H7 (cell line): ENCODE results near the gene CUEDC1. TPM values are rescaled to one million over a fixed set of nuclear protein-coding genes. Genes with fewer than 3 reads are reported as not detected.

Experiments used
- DNase-seq: peaks from one replicate; pipeline ENCODE4 v3.0.0; 2012
- H3K27me3 ChIP-seq: 2 replicates; pipeline ENCODE4 v1.6.0; 2011; ENCODE audit warnings: mild to moderate bottlenecking, low read length; ENCODE audit not compliant: control insufficient read depth, insufficient read depth
- H3K36me3 ChIP-seq: replicated peaks from 2 replicates; pipeline ENCODE4 v1.5.1; 2011; ENCODE audit warnings: low read length; ENCODE audit not compliant: control insufficient read depth, insufficient read depth
- H3K4me3 ChIP-seq: 2 replicates; pipeline ENCODE4 v1.5.1; 2011; ENCODE audit warnings: low read depth, mild to moderate bottlenecking, control low read depth, low read length, moderate library complexity; ENCODE audit not compliant: insufficient read depth
- total RNA-seq: library from RNA; depleted of rRNA; stranded (reverse); fragments of >200 nt; shearing (Covaris generic); gene quantifications from 2 replicates; pipeline ENCODE4 v1.2.3, GENCODE V29; 2014

Gene CUEDC1
- total RNA-seq, 1 experiment from 2014 or later, result 13.9 TPM

- H3K4me3 ChIP-seq, result no peak overlapping the region
- peaks cover under 1% of the 10 kb centered on the region for H3K27me3 ChIP-seq
- peak; percentile 33 for DNase-seq
- no peaks in the 10 kb centered on the region for H3K36me3 ChIP-seq
Observed at GRCh38 chr17:57871155-57871554, 84.1 kb downstream of the CUEDC1 start.

DNA sequence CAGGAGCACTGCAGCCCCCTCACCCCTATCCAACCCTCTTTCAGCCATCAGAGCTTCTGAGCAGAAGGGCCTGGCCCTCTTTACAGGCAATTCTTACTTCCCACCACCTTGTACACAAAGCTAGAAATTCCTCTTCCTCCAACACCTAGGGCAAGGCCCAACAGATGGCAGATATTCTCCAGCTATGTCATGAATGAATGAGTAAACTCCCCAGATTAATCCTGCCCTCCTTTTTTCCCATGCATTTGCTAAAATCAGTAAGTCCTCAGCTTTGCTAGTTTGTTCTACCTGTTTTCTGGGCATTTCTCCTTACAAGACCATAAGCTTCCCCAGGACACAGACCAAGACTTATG, 85.0 kb downstream of the CUEDC1 start:
- peak; percentile 16 for DNase-seq
- no peaks in the 10 kb centered on the region for H3K36me3 ChIP-seq
- H3K4me3 ChIP-seq, result no peak overlapping the region
- no peaks in the 10 kb centered on the region; the same call in 1 of the 2 replicates for H3K27me3 ChIP-seq

- H3K36me3 ChIP-seq, result no peaks in the 10 kb centered on the region
- H3K27me3 ChIP-seq, result no peaks in the 10 kb centered on the region; the same call in 1 of the 2 replicates
- no peak overlapping the region for H3K4me3 ChIP-seq
- DNase-seq, result peak; percentile 37
Observed at GRCh38 chr17:57869617-57870282, 85.5 kb downstream of the CUEDC1 start.

GRCh38 chr17:57868910-57869616, 86.1 kb downstream of the CUEDC1 start:
- DNase-seq, result peak; percentile 51
- H3K4me3 ChIP-seq, result no peak overlapping the region
- no peaks in the 10 kb centered on the region for H3K36me3 ChIP-seq
- H3K27me3 ChIP-seq, result no peaks in the 10 kb centered on the region; the same call in 1 of the 2 replicates

DNA sequence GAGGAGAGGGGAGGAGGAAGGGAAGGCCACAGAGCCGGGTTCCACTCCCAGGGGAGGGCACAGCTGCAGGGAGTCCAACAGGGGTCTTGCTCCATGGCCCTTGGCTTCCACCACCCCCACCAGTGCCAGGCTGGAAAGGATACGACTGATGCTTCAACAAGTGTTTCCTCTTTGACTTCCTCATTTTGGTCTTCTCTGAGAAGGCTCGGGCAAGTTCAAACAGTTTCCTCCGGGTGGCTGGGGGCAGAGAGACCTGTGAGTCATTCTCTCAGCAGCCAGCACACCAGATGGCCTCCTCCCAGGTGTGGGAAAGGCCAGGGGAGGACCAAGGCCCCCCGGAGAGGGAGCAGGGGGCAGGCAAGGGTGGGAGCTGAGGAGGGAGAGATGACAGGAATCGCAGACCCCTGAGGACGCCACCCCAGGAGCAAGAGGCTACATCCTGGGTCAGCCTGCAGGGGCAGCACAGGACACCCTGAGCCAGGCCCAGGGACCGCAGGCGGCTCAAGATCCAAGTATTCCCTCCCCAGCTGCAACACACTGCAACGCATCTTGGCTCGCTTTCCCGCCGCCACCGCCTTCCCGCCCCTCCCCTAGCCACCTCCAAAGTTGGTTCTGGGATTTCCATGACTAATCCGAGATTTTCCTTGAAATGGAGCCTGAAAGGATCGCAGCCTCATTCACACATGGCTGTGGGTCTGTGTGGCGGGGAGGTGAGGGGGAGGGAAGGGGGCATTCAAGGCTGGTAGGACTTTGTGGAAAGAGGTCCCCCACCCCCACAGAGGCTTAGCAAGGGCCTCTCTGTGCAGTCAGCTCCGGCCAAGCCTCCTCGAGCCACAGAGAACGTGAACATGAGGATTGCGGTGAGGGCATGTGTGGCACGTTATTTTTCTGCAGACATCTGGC, 87.0 kb downstream of the CUEDC1 start:
- peak; percentile 94 for DNase-seq
- H3K27me3 ChIP-seq, result no peaks in the 10 kb centered on the region; the same call in 1 of the 2 replicates
- H3K36me3 ChIP-seq, result no peaks in the 10 kb centered on the region
- no peak overlapping the region for H3K4me3 ChIP-seq

DNA sequence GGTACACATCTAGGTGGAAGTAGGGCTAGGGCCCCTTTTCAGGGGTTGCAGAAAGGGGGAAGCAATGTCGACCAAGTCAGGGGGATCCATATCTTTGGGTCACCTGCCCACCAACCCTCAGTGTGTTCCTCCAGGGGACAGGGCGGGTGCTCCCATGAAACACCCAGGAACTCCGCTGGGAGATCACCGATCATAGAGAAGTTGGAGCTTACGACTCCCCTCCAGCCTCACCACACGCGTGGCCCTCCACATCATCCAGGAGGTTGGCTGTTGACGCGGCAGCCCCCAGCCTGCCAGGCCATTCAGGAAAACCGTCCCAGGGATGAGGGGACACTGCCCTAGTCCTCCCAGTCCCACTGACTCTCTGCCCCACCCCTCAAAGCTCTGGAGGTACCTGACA, 88.1 kb downstream of the CUEDC1 start:
- no peaks in the 10 kb centered on the region for H3K36me3 ChIP-seq
- no peak for DNase-seq
- no peak overlapping the region for H3K4me3 ChIP-seq
- H3K27me3 ChIP-seq, result peaks cover 3% of the 10 kb centered on the region

DNA sequence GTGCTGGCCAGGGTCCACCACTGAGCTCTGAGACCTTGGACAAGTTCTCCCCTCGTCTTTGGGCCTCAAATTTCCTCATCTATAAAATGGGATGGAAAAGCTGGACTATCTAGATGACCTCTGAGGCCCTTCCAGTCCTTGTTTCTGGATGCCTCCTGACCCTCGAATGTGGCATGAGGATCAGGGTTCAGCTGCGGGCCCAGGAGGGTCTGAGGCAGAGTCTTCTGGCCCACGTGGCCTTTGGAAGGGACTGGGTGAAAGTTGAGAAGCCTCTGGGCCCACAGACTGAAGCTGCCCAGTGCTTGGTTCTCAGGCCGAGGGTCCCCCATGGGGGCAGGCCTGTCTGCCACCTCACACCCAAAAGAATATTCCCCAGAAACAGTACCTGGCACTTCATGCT, 88.5 kb downstream of the CUEDC1 start:
- no peak for DNase-seq
- Histone ChIP-seq H3K4me3 (no peak overlapping the region), H3K27me3 (peaks cover 7% of the 10 kb centered on the region), H3K36me3 (no peaks in the 10 kb centered on the region)

GRCh38 chr17:57866319-57866718, 88.9 kb downstream of the CUEDC1 start:
- Histone ChIP-seq H3K27me3 (peaks cover 11% of the 10 kb centered on the region), H3K36me3 (no peaks in the 10 kb centered on the region), H3K4me3 (no peak overlapping the region)
- DNase-seq, result no peak

DNA sequence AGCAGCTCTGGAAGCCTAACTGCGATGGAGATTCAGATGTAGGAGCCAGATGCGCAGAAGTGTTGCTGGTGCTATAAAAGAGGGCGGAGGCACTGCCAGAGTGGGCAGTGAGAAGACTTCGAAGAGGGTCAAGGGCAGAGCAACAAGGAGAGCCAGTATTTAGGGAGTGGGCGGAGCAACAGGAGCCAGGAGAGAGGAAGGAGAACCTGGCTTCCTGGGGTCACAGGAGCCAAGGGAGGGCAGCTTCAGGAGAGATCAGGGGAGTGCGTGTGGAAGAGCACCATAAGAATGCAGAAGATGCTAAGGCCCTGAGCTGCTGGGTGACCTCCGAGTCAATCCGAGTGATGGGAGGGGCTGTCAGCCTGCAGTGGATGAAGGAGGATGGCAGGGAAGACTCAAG, 90.9 kb downstream of the CUEDC1 start:
- peaks cover 21% of the 10 kb centered on the region for H3K27me3 ChIP-seq
- no peaks in the 10 kb centered on the region for H3K36me3 ChIP-seq
- DNase-seq, result peak; percentile 28
- no peak overlapping the region for H3K4me3 ChIP-seq

DNA sequence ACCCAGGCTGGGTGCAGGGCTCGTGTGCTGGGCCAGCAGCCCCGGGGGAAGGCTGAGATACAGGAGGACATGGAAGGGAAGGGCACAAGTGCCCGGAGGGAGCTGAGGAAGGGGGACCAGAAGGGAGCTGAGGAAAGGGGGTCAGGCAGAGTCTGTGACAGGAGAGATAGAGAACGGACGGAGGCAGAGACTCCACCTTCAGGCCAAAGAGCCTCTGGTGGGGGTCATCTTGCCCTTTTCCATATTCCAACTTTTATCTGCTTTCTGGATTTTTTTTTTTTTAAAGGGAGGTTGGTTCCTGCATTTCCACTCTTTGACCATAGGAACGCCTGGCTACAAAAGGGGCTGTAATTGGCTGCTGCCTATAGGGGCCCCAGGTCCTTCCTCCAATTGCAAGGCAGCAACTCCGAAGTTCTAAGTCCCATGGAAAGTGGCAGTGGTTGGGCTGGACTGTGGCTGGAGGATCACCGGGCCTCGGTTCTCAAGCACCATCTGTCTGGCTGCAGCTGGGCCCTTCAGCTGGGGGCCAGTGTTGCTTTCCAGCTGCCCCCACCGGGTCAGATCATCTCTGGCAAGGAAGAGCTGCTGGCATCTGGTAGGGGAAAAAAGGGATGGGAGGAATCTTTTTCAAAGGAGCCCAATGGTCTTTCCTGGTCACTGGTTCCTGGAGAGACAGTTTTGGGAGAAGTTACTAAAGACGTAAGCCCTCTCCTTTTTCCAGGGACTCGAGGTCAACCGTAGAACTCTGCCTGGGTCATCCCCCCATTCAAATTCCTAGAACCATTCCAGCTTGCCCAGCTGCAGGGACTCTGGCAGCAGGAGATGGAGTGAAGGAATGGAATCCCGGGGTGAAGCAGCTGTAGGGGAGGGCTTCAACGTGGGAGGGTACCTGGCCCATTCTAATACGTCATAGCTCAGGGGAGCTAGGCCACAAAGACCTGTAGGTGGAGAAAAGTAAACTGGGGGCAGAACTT, 92.2 kb downstream of the CUEDC1 start:
- DNase-seq, result peak; percentile 75
- no peaks in the 10 kb centered on the region for H3K36me3 ChIP-seq
- peaks cover 21% of the 10 kb centered on the region for H3K27me3 ChIP-seq
- H3K4me3 ChIP-seq, result peak overlapping the region; percentile 18; the same call in 1 of the 2 replicates

DNA sequence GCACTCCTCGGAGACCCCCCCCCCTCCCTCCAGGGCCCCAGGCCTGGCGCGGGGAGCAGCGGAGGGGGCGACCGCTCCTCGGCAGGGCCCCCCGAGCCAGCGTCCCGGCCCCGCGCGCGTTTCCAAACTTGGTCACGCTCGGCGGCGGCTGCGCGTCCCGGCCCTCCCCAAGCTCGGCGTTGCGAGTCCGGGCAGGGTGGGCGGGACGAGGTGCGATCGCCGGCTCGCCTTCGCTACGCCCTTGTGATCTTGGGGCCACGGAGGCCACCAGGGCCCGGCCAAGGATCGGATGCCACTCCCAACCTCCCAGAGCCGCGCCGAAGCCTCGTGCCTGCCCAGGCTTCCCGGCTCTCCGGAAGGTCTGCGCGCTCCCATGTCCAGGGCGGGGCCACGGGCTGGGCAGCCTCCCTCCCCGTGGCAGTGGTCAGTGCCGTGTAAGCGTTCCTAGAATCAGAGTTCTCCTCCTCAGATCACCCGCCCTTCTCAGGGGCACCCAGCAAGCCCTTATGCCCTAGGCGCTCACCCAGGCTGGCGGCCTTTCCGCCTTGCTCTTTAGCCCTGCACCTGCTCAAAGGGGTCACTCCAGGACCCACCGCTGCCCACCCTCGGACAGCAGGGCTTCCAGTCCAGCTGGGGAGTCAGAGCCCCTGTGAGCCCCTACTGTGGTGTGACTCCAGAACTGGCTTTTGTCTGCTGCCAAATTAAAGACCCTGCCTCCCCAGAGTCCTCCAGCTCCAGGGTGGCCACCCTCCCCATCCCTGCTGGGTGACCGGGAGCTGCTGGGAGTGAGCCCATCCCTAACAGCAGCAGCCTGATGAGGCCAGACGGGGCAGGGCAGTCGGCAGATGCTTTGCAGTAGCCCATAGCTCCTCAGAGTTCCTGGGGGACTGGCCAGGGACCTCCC, 93.2 kb downstream of the CUEDC1 start:
- no peaks in the 10 kb centered on the region for H3K36me3 ChIP-seq
- H3K27me3 ChIP-seq, result peaks cover 21% of the 10 kb centered on the region
- peak overlapping the region; percentile 47 for H3K4me3 ChIP-seq
- peak; percentile 89 for DNase-seq

DNA sequence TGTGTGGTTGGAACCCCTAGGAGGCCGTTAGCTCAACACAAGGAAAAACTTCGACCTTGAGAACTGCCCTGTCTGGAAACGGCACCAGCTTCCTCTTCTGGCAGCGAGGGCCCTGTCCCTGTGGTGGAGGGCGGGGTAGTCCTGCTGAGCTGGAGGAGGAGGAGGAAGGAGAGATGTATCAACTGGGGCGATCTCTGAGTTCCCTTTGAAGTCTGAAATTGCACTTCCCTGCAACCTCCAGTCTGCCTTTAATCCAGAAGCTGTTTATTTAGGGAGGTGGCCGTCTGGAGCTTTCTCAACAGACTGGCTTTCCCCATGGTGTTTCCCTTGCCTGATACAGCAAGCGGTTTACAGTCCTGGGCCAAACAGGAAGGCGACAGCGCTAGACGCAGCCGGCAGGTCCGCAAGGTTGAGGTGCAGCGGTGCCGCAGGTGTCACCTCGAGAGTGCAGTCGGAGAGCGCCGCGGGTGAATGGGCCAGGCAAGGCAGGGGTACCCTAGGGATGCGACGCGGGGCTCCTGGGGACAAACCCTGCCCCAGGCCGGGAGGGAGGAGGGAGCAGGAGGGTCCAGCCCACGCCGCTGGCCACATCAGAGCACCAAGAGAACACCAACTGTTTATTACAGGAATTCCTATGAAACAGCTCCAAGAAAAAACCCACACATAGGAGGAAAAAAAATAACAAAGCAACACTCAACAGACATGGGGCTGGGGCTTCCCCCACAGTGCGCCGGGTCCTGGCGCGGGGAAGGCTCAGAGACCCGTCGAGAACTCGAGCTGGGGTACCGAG, 94.0 kb downstream of the CUEDC1 start:
- DNase-seq, result peak; percentile 73
- Histone ChIP-seq H3K27me3 (peaks cover 21% of the 10 kb centered on the region), H3K36me3 (no peaks in the 10 kb centered on the region), H3K4me3 (peak overlapping the region; percentile 47)
